GM11168 (cell line): ENCODE data around the gene MRPL33.

Source experiments
- in situ Hi-C: fragments of 300-500 bp; cut with MboI; formaldehyde crosslinking; loops from one replicate; pipeline ENCODE4 v1.12.0; 2022; ENCODE audit warnings: low sequenced_read_pairs; ENCODE audit not compliant: unreplicated experiment

Gene MRPL33

GRCh38 chr2:27765621-27766286 lies 5.8 kb upstream of the MRPL33 start:
- in situ Hi-C loops, result loop anchor here (25.0 kb wide), 1 partner anchor 647 kb away; no protein-coding TSS in a partner anchor

- in situ Hi-C loops, result loop anchor here (25.0 kb wide), 1 partner anchor 646 kb away; no protein-coding TSS in a partner anchor
These were observed 5.2 kb upstream of the MRPL33 start for GRCh38 chr2:27766287-27766661.

GRCh38 chr2:27771202-27771547 lies 344 bp upstream of the MRPL33 start:
- in situ Hi-C loops, result loop anchor here (25.0 kb wide), 1 partner anchor 641 kb away; no protein-coding TSS in a partner anchor

- in situ Hi-C loops, result loop anchor here (25.0 kb wide), 1 partner anchor 639 kb away; no protein-coding TSS in a partner anchor
These were observed 1.3 kb downstream of the MRPL33 start for GRCh38 chr2:27772804-27773203.

GRCh38 chr2:27773959-27774358 lies 2.4 kb downstream of the MRPL33 start:
- in situ Hi-C loops, result loop anchor here (25.0 kb wide), 1 partner anchor 638 kb away; no protein-coding TSS in a partner anchor

- in situ Hi-C loops, result no loop called here
These were observed 4.6 kb downstream of the MRPL33 start for GRCh38 chr2:27776097-27776496.

- in situ Hi-C loops, result no loop called here
These were observed 5.2 kb downstream of the MRPL33 start for GRCh38 chr2:27776696-27777095.

- in situ Hi-C loops, result no loop called here
These were observed 8.0 kb downstream of the MRPL33 start for GRCh38 chr2:27779417-27780055.

GRCh38 chr2:27781496-27781895 lies 10.0 kb downstream of the MRPL33 start:
- in situ Hi-C loops, result no loop called here

GRCh38 chr2:27782701-27783100 lies 11.2 kb downstream of the MRPL33 start:
- in situ Hi-C loops, result no loop called here

- in situ Hi-C loops, result no loop called here
These were observed 19.3 kb downstream of the MRPL33 start for GRCh38 chr2:27790796-27791195.

- in situ Hi-C loops, result no loop called here
These were observed 21.2 kb downstream of the MRPL33 start for GRCh38 chr2:27792759-27793158.

GRCh38 chr2:27795093-27795834 lies 23.7 kb downstream of the MRPL33 start:
- in situ Hi-C loops, result no loop called here

- in situ Hi-C loops, result no loop called here
These were observed 24.4 kb downstream of the MRPL33 start for GRCh38 chr2:27795868-27796277.

- in situ Hi-C loops, result no loop called here
These were observed 25.6 kb downstream of the MRPL33 start for GRCh38 chr2:27796791-27797765.

- in situ Hi-C loops, result no loop called here
These were observed 26.3 kb downstream of the MRPL33 start for GRCh38 chr2:27797841-27798240.

GRCh38 chr2:27798486-27798885 lies 27.0 kb downstream of the MRPL33 start:
- in situ Hi-C loops, result no loop called here

- in situ Hi-C loops, result no loop called here
These were observed 27.6 kb downstream of the MRPL33 start for GRCh38 chr2:27798948-27799645.

GRCh38 chr2:27799646-27800010 lies 28.1 kb downstream of the MRPL33 start:
- in situ Hi-C loops, result no loop called here
